ENCODE data around the gene KPNA6. TPM values are rescaled to one million over a fixed set of nuclear protein-coding genes. Genes with fewer than 3 reads are reported as not detected.
A peak's percentile ranks its signal among the peaks of the same experiment; 100 is the strongest.

KPNA6 gene
- total and polyA plus RNA-seq, 2 of the 13 experiments (the other 11 are each of a cell fraction or from before 2014, with no cell fraction given): 22.0 to 47.5 TPM

DNA sequence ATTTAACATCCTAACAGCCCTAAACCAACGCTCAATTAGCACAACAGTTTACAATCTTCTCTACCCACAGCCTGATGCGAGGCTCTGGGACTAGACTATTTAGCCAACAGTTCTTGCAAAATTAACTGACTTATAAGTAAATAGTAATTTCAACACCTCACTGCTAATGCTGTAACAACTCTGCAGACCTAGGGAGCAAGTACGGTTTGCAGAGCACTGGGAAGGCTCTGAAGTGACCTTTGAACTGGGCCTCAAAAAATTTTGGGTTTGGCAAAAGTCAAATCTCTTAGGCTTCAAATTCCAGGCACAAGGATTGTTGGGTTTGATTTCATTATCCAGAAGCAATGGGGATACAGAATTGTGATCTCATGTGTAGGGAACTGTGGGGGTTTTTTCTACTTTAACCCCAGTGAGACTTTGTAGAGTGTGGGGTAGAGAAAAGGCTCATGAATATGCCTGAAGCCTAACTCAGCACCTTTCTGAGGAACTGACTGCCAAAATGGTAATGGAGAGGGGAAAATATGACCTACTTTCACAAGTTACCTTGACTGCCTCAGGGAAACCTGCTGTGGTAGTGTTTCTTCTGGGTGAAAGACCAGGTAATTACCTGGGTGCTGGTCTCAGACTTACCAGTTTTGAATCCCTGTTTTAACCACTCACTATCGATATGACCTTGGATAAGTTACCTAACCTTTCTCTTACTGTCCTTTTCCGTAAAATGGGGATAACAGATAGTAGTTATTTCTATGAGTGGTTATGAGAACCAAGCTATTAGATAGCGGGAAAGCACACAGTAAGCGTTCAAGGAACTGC is 70.7 kb downstream of the KPNA6 start (continued):
- TF ChIP-seq ETS1 (CRISPR knock-in tag; IDR thresholded peaks at IDR 0.05): no peak
- TF ChIP-seq ESRRA (CRISPR knock-in tag; IDR thresholded peaks at IDR 0.05; ENCODE audit: low read depth): 0 out of 2 replicates have a peak, but pooled peaks have one; percentile 7
- no peak for TF ChIP-seq PTBP1 (IDR thresholded peaks at IDR 0.05; ENCODE audit: low read depth, low read length, poor library complexity, severe bottlenecking)
- no peak for TF ChIP-seq SP1 (IDR thresholded peaks at IDR 0.05)
- no peak for TF ChIP-seq SP1 (CRISPR knock-in tag; IDR thresholded peaks at IDR 0.05)
- TF ChIP-seq ZNF574 (CRISPR knock-in tag; IDR thresholded peaks at IDR 0.05): peak; percentile 22; the same call in 1 of the 2 replicates
- TF ChIP-seq ZNF713 (CRISPR knock-in tag; IDR thresholded peaks at IDR 0.05): no peak
- TF ChIP-seq ZNF598 (CRISPR knock-in tag; IDR thresholded peaks at IDR 0.05; ENCODE audit: borderline replicate concordance): no peak
- peak; percentile 37 for TF ChIP-seq MED1 (CRISPR knock-in tag; IDR thresholded peaks at IDR 0.05)
- TF ChIP-seq ZNF547 (CRISPR knock-in tag; IDR thresholded peaks at IDR 0.05): no peak
- no peak for TF ChIP-seq KIAA2018 (CRISPR knock-in tag; IDR thresholded peaks at IDR 0.05; ENCODE audit: borderline replicate concordance)
- TF ChIP-seq KMT2A (CRISPR knock-in tag; IDR thresholded peaks at IDR 0.05): no peak
- TF ChIP-seq TERF1 (CRISPR knock-in tag; IDR thresholded peaks at IDR 0.05): no peak
- TF ChIP-seq CBX5 (CRISPR knock-in tag; IDR thresholded peaks at IDR 0.05; ENCODE audit: borderline replicate concordance): no peak
- no peak for TF ChIP-seq TSC22D2 (CRISPR knock-in tag; IDR thresholded peaks at IDR 0.05; ENCODE audit: borderline replicate concordance)
- no peak for TF ChIP-seq ZNF367 (CRISPR knock-in tag; IDR thresholded peaks at IDR 0.05; ENCODE audit: borderline replicate concordance)
